Endothelial cell of umbilical vein (primary cell): ENCODE data around the gene COPE.

ENCODE experiments used
- EZH2 ChIP-seq: IDR thresholded peaks from 2 replicates; pipeline ENCODE4 v1.6.1; 2012; ENCODE audit warnings: borderline replicate concordance, low read depth, mild to moderate bottlenecking, moderate library complexity, low read length, inconsistent platforms; ENCODE audit not compliant: severe bottlenecking
- FOS ChIP-seq: IDR thresholded peaks from 2 replicates; pipeline ENCODE4 v1.6.1; 2011; ENCODE audit warnings: mild to moderate bottlenecking, low read length, moderate library complexity, borderline replicate concordance; ENCODE audit not compliant: insufficient read depth
- GATA2 ChIP-seq: IDR thresholded peaks from 2 replicates; pipeline ENCODE4 v1.7.0; 2011; ENCODE audit warnings: low read depth, mild to moderate bottlenecking, moderate library complexity, mixed read lengths, low read length; ENCODE audit not compliant: insufficient read length, insufficient read depth
- JUN ChIP-seq: IDR thresholded peaks from 2 replicates; pipeline ENCODE4 v1.6.1; 2011; ENCODE audit warnings: borderline replicate concordance, low read depth; ENCODE audit not compliant: insufficient read length, insufficient read depth
- MAX ChIP-seq: IDR thresholded peaks from 2 replicates; pipeline ENCODE4 v1.6.1; 2011; ENCODE audit not compliant: insufficient read depth, insufficient read length
- MYC ChIP-seq: IDR thresholded peaks from one replicate; pipeline ENCODE4 v1.6.1; 2011; ENCODE audit warnings: mild to moderate bottlenecking, low read depth, low read length
- POLR2A ChIP-seq: IDR thresholded peaks from 2 replicates; pipeline ENCODE4 v1.6.1; 2012; ENCODE audit warnings: low read depth, mild to moderate bottlenecking, control low read depth, low read length
- POLR2AphosphoS5 ChIP-seq: IDR thresholded peaks from 2 replicates; pipeline ENCODE4 v1.6.1; 2012; ENCODE audit warnings: low read depth, mild to moderate bottlenecking, control low read depth, low read length, moderate library complexity; ENCODE audit not compliant: insufficient read depth
- TF ChIP-seq, protein P1 (sequence below), 2 donors: IDR thresholded peaks; 1 replicate in 1 of 2; 2 replicates in 1 of 2; pipeline ENCODE4 v1.5.1; 2011; ENCODE audit warnings: low read length in 2 of 2, mild to moderate bottlenecking in 2 of 2, moderate library complexity in 2 of 2, control low read depth in 1 of 2, inconsistent platforms in 1 of 2, low read depth in 1 of 2; ENCODE audit not compliant: insufficient read depth in 1 of 2; ENCODE audit errors: extremely low read depth in 1 of 2

DNA sequence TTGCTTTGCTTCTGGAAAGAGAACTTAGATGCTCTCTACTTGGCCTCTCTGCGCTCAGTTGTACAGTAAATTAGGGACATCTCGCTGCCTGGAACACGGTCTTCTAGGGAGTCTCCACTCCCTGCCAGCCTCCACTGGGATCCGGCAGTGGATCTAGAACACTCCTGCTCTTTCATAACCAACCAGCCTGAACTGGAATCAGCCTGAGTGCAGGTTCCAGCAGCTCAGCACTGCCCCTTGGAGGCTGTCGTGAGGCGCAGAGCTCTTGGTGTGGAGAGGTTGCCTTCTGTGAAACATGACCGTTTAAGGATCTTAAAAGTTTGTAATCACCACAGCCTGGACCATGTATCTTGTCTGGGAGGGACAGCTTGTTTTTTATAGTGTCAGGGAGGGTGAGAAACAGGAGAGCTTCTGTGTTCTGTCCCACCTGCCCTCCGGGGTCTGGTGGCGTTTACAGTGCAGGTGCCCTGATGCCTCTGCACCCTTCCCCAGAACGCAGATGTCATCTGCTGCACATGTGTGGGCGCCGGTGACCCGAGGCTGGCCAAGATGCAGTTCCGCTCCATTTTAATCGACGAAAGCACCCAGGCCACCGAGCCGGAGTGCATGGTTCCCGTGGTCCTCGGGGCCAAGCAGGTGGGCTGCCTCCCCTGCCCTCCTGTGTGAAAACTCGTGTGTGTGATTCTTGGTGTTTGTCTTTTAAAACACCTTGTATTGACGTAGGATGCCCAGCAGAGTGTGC is 62.6 kb downstream of the COPE start:
- TF ChIP-seq, protein P1, sequence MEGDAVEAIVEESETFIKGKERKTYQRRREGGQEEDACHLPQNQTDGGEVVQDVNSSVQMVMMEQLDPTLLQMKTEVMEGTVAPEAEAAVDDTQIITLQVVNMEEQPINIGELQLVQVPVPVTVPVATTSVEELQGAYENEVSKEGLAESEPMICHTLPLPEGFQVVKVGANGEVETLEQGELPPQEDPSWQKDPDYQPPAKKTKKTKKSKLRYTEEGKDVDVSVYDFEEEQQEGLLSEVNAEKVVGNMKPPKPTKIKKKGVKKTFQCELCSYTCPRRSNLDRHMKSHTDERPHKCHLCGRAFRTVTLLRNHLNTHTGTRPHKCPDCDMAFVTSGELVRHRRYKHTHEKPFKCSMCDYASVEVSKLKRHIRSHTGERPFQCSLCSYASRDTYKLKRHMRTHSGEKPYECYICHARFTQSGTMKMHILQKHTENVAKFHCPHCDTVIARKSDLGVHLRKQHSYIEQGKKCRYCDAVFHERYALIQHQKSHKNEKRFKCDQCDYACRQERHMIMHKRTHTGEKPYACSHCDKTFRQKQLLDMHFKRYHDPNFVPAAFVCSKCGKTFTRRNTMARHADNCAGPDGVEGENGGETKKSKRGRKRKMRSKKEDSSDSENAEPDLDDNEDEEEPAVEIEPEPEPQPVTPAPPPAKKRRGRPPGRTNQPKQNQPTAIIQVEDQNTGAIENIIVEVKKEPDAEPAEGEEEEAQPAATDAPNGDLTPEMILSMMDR (IDR thresholded peaks at IDR 0.05; ENCODE audit: extremely low read depth in 1 of 2, insufficient read depth in 1 of 2, low read depth in 1 of 2, low read length in 2 of 2), result peak; percentile 24 to 48
- TF ChIP-seq POLR2AphosphoS5 (no peak), POLR2A (no peak), MAX (no peak), MYC (no peak), EZH2 (no peak), JUN (no peak), FOS (no peak), GATA2 (no peak)
